ENCODE data around the gene LYSMD3. TPM values are rescaled to one million over a fixed set of nuclear protein-coding genes. Genes with fewer than 3 reads are reported as not detected.

The LYSMD3 gene
- total and polyA plus RNA-seq, 5 donors = 10.6 to 34.0 (median 23.5) TPM

DNA sequence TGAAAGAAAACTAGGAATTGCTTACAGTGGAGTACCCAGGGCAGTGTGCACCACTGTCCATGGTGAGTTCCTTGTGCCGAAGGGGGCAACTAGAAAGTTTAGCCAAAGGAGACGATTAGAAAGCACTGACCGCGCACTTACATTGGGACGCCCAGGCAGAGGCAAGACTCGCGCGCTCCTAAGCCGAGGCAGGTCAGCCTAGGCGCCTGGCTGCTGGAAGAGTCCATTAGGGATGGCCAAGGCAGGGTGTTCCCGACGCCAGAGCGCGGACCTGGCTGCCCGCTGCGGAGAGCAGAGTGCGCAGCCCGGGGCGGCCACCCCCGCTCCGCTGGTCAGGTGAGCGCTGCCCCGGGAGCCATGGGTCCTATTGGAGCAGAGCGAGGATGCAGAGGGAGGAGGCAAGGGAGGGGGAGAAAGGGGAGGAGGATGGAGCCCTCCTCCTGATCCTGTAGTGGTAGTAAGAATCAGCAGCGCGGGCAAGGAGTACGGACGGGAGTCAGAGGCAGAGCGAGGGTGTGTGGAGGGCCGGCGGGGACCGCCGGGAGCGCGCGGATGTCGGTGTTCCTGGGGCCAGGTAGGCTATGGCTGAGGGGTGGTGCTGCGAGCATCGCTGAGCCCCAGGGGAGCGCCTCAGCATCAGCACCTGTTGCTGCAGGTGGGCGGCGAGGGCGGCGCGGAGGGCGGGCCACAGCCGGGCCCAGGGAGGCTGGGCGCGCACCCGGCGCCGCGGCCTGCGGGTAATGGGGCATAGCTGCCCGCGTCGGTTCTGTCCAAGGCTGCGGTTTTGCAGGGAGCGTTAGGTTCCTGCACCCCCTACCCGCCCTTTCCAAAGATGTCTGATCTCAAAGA lies 29.2 kb upstream of the LYSMD3 start, which contains the start of gene ADGRV1:
ADGRV1 (plus strand) TSS at position 454 of the 849 bp plus-strand sequence; CDS start at position 553, 99 bp downstream.
- Histone ChIP-seq H3K4me3 (ENCODE audit: low read length) (peak within 1 kb of the TSS; percentile 2), H3K9me3 (ENCODE audit: control insufficient read depth, low read length) (no peaks in the 10 kb centered on the region), H3K4me1 (ENCODE audit: control insufficient read depth, insufficient read depth, low read length) (no peaks in the 10 kb centered on the region), H3K27me3 (ENCODE audit: control insufficient read depth, insufficient read depth) (no peaks in the 10 kb centered on the region), H3K27ac (ENCODE audit: low read length) (no peak within 1 kb of the TSS)
- ATAC-seq (peak; percentile 91 to 96), DNase-seq (peak; percentile 21 to 64 (median 55))
- intact Hi-C loops (cut with DNase I) = no loop called here
- 2% methylated on average over 60 of the region's 60 CpGs for WGBS

GRCh38 chr5:90557871-90558270 lies 28.5 kb upstream of the LYSMD3 start:
- Histone ChIP-seq H3K27me3 (ENCODE audit: control insufficient read depth, insufficient read depth) (no peaks in the 10 kb centered on the region), H3K4me3 (ENCODE audit: low read length) (no peak overlapping the region), H3K9me3 (ENCODE audit: control insufficient read depth, low read length) (no peaks in the 10 kb centered on the region), H3K27ac (ENCODE audit: low read length) (no peak overlapping the region), H3K4me1 (ENCODE audit: control insufficient read depth, insufficient read depth, low read length) (no peaks in the 10 kb centered on the region)
- ATAC-seq (no peak), DNase-seq (no peak)
- WGBS = 12% methylated on average over 3 of the region's 3 CpGs
- intact Hi-C loops (cut with DNase I) = no loop called here

GRCh38 chr5:90557391-90557790 lies 28.0 kb upstream of the LYSMD3 start:
- 15% methylated on average over 9 of the region's 9 CpGs for WGBS
- Histone ChIP-seq H3K27me3 (ENCODE audit: control insufficient read depth, insufficient read depth) (no peaks in the 10 kb centered on the region), H3K4me3 (ENCODE audit: low read length) (no peak overlapping the region), H3K9me3 (ENCODE audit: control insufficient read depth, low read length) (no peaks in the 10 kb centered on the region), H3K4me1 (ENCODE audit: control insufficient read depth, insufficient read depth, low read length) (no peaks in the 10 kb centered on the region), H3K27ac (ENCODE audit: low read length) (no peak overlapping the region)
- ATAC-seq (no peak), DNase-seq (no peak)
- intact Hi-C loops (cut with DNase I) = no loop called here

- Histone ChIP-seq H3K27ac (ENCODE audit: low read length) (no peak overlapping the region), H3K27me3 (ENCODE audit: control insufficient read depth, insufficient read depth) (no peaks in the 10 kb centered on the region), H3K4me3 (ENCODE audit: low read length) (no peak overlapping the region), H3K4me1 (ENCODE audit: control insufficient read depth, insufficient read depth, low read length) (no peaks in the 10 kb centered on the region), H3K9me3 (ENCODE audit: control insufficient read depth, low read length) (no peaks in the 10 kb centered on the region)
- no peak for ATAC-seq
- intact Hi-C loops (cut with DNase I) = no loop called here
- DNase-seq = no peak
These were observed 26.3 kb upstream of the LYSMD3 start for GRCh38 chr5:90555666-90556065.

DNA sequence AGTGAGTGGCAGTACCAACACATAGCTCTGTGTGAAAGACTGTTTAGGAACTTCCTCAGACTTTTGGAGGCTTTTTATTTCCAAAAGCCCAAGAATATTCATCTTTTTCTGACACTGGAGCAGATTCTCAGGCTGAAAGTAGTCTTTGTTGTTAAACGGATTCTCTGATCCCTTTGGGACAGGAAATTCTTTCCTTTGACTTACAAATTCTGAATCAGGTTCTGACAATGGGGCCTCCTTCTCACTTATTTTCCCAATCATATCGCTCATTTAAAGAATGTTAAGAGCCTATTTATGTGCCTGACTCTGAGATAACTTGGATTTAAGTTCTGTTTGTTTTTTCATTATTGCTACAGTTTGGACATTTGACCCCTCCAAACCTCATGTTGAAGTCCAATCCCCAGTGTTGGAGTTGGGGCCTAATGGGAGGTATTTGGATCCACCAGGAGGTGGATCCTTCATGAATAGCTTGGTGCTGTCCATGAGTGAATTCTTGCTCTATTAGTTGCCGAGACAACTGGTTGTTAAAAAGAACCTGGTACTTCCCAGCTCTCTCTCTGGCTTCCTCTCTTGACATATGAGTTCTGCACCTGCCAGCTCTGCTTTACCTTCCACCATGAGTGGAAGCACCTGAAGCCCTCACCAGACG lies 25.1 kb upstream of the LYSMD3 start:
- no peaks in the 10 kb centered on the region for H3K4me1 ChIP-seq (ENCODE audit: control insufficient read depth, insufficient read depth, low read length)
- ATAC-seq = no peak
- H3K4me3 ChIP-seq (ENCODE audit: low read length) = no peak overlapping the region
- DNase-seq = no peak
- no peak overlapping the region for H3K27ac ChIP-seq (ENCODE audit: low read length)
- intact Hi-C loops (cut with DNase I) = no loop called here
- no peaks in the 10 kb centered on the region for H3K27me3 ChIP-seq (ENCODE audit: control insufficient read depth, insufficient read depth)
- H3K9me3 ChIP-seq (ENCODE audit: control insufficient read depth, low read length) = no peaks in the 10 kb centered on the region
- WGBS = 70% methylated on average over 4 of the region's 4 CpGs

DNA sequence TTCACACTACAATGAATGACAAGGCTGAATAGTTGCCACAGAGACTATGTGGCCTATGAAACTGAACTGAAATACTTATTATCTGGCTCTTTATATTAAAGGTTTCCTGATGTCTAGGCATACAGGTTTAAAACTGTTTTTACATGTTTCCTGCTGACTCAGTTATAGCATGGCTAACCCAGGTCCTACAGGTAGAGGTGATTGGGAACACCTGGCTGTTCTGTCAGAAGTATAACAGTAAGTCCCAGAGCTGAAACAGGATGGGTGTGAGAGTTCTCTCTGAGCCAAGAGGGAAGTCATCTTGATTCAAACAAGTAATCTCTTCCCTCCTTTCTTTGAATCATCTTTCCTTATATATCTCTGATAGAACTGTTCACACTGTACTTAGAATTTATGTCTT lies 24.3 kb upstream of the LYSMD3 start:
- no peak overlapping the region for H3K27ac ChIP-seq (ENCODE audit: low read length)
- no peaks in the 10 kb centered on the region for H3K9me3 ChIP-seq (ENCODE audit: control insufficient read depth, low read length)
- no peak for DNase-seq
- ATAC-seq = no peak
- H3K27me3 ChIP-seq (ENCODE audit: control insufficient read depth, insufficient read depth) = no peaks in the 10 kb centered on the region
- H3K4me3 ChIP-seq (ENCODE audit: low read length) = no peak overlapping the region
- H3K4me1 ChIP-seq (ENCODE audit: control insufficient read depth, insufficient read depth, low read length) = no peaks in the 10 kb centered on the region
- intact Hi-C loops (cut with DNase I) = no loop called here

- intact Hi-C loops (cut with DNase I) = no loop called here
- no peak for ATAC-seq
- no peak for DNase-seq
- H3K9me3 ChIP-seq (ENCODE audit: control insufficient read depth, low read length) = no peaks in the 10 kb centered on the region
- no peak overlapping the region for H3K4me3 ChIP-seq (ENCODE audit: low read length)
- 84% methylated on average over 5 of the region's 5 CpGs for WGBS
- no peaks in the 10 kb centered on the region for H3K4me1 ChIP-seq (ENCODE audit: control insufficient read depth, insufficient read depth, low read length)
- H3K27ac ChIP-seq (ENCODE audit: low read length) = no peak overlapping the region
- no peaks in the 10 kb centered on the region for H3K27me3 ChIP-seq (ENCODE audit: control insufficient read depth, insufficient read depth)
These were observed 22.0 kb upstream of the LYSMD3 start for GRCh38 chr5:90551376-90551775.

GRCh38 chr5:90550963-90551362 lies 21.6 kb upstream of the LYSMD3 start:
- WGBS = 76% methylated on average over 3 of the region's 3 CpGs
- H3K4me1 ChIP-seq (ENCODE audit: control insufficient read depth, insufficient read depth, low read length) = no peaks in the 10 kb centered on the region
- H3K27ac ChIP-seq (ENCODE audit: low read length) = no peak overlapping the region
- no peak for ATAC-seq
- no peaks in the 10 kb centered on the region for H3K9me3 ChIP-seq (ENCODE audit: control insufficient read depth, low read length)
- DNase-seq = no peak
- intact Hi-C loops (cut with DNase I) = no loop called here
- no peaks in the 10 kb centered on the region for H3K27me3 ChIP-seq (ENCODE audit: control insufficient read depth, insufficient read depth)
- H3K4me3 ChIP-seq (ENCODE audit: low read length) = no peak overlapping the region

GRCh38 chr5:90549729-90550275 lies 20.4 kb upstream of the LYSMD3 start:
- DNase-seq (no peak), ATAC-seq (no peak)
- 67% methylated on average over 2 of the region's 2 CpGs for WGBS
- H3K9me3 ChIP-seq (ENCODE audit: control insufficient read depth, low read length) = no peaks in the 10 kb centered on the region
- H3K4me1 ChIP-seq (ENCODE audit: control insufficient read depth, insufficient read depth, low read length) = no peaks in the 10 kb centered on the region
- H3K27ac ChIP-seq (ENCODE audit: low read length) = no peak overlapping the region
- H3K27me3 ChIP-seq (ENCODE audit: control insufficient read depth, insufficient read depth) = no peaks in the 10 kb centered on the region
- intact Hi-C loops (cut with DNase I) = no loop called here
- H3K4me3 ChIP-seq (ENCODE audit: low read length) = no peak overlapping the region

GRCh38 chr5:90549223-90549622 lies 19.8 kb upstream of the LYSMD3 start:
- no peak overlapping the region for H3K4me3 ChIP-seq (ENCODE audit: low read length)
- H3K27me3 ChIP-seq (ENCODE audit: control insufficient read depth, insufficient read depth) = no peaks in the 10 kb centered on the region
- H3K9me3 ChIP-seq (ENCODE audit: control insufficient read depth, low read length) = no peaks in the 10 kb centered on the region
- intact Hi-C loops (cut with DNase I) = no loop called here
- no peak overlapping the region for H3K27ac ChIP-seq (ENCODE audit: low read length)
- H3K4me1 ChIP-seq (ENCODE audit: control insufficient read depth, insufficient read depth, low read length) = no peaks in the 10 kb centered on the region
- no peak for DNase-seq
- no peak for ATAC-seq

GRCh38 chr5:90548069-90548593 lies 18.7 kb upstream of the LYSMD3 start:
- Histone ChIP-seq H3K27ac (ENCODE audit: low read length) (no peak overlapping the region), H3K27me3 (ENCODE audit: control insufficient read depth, insufficient read depth) (no peaks in the 10 kb centered on the region), H3K9me3 (ENCODE audit: control insufficient read depth, low read length) (no peaks in the 10 kb centered on the region), H3K4me1 (ENCODE audit: control insufficient read depth, insufficient read depth, low read length) (no peaks in the 10 kb centered on the region), H3K4me3 (ENCODE audit: low read length) (no peak overlapping the region)
- ATAC-seq = peak in 1 of 2 donors; percentile 62
- DNase-seq = peak in 1 of 3 donors; percentile 40
- WGBS = 29% methylated on average over 5 of the region's 5 CpGs
- intact Hi-C loops (cut with DNase I) = no loop called here

Measured in right cardiac atrium (tissue), 5 donors.